ENCODE measurements around the gene ACTRT3.
"Not testable (repeated sequence)": the region's sequence is repeated elsewhere in the genome, so short reads cannot be mapped to it uniquely, and the experiment has no call there.

ACTRT3 gene

DNA sequence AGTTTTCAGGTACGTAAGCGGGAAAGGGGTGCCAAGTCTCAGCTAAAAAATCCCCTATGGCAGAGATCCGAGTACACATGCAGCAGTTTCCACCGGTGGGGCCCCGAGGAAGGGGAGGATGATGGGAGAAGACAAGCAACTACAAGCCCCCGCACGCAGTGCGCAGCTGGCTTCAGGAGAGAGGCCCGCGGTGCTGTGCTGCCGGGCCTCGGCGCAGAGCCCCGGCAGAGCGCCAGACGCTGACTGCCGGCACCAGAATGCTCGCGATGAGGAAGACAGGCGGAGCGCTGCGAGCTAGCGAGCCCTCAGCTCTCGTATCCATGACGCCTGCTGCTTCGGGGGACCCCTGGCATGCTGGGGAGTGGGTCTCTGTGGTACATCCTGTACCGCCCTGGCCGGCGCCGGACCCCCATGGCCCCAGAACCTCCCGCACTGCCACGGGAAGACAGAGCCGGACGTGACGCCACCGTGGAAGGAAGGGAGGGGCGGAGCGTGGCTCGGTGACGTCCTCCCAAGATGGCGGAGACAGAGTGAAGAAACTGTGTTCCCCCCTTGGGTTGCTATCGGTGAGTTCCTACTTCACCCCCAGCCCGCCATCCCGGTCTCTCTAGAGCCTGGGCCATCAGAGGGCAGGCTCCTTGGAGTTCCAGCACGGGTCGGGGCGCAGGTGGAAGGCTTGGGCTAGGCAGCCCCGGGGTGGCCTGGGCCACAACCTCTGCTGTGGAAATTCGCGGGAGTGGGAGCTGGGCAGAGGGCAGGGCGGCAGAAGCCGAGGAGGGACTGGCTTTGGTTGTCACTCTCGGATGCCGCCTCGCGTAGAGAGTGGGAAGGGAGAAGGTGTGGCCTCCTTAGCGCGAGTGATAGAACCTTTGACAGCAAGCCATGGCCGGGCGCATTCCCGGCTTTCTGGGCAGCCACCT, 3.8 kb upstream of the ACTRT3 start, which contains the start of gene MYNN:
MYNN (plus strand) TSS at position 500 of the 920 bp plus-strand sequence. CDS start 900 bp downstream, outside the sequence.
- DNase-seq (ENCODE audit: low read depth): peak; percentile 90

DNA sequence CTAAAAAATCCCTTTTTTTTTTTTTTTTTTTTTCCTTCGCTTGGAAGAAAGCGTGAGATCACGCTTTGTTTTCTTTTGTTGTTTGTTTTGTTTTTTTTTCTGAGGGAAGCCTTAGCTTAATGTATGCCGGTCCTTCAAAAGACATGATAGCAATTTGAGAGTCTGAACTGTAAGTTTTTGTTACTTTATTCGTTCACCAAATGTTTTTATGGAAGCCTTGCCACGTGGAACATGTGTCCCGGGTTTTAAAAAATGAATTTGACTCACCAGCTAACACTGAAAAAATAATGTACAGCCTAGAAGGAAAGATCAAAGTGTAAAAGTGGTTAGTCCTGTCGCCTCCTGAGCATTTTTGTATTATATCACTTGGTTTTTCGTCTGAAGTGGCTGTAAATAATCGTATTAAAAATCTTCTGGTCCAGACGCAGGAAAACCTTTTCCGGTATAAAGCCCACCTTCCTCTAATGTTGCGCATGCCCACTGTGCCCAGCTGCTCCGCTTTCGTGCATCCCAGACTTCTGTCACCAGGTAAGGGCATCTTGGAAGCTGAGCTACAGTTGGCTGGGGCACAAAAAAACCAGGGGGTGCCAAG, 3.0 kb upstream of the ACTRT3 start:
- DNase-seq (ENCODE audit: low read depth): peak; percentile 86

DNA sequence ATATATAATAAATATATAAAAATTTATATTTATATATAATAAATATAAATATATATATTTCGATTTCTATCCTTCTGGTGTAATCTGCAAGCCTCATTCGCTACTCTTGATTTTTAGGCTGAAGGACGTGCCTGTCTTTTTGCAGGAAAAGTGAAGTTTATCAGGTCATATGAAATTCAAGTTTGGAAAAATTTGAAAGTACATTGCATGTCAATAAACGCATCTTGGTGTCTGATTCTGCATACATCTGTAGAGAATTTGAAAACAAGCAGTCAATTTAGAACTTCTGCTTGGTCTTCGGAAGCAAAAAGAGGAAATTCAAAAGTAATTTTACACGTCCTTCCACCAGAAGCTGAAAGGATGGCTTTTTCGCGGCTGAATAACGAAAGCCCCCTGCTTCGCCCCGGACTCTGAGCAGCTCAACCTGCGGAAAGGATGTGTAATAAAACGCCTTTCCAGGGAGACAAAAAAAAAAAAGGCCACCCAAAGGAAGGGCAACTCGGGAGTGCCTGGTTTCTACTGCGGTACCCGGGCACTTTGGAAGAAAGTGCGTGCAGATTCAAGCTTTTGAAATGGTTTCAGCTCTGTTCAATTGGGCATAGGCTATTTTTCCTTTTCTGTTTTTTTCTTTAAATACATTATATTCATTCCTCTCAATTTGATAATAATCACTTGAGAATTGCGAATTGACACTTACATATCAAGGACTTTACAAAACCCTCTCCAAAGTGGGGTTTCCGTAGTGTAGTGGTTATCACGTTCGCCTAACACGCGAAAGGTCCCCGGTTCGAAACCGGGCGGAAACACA, 2.3 kb upstream of the ACTRT3 start:
- DNase-seq (ENCODE audit: low read depth): peak; percentile 80

DNA sequence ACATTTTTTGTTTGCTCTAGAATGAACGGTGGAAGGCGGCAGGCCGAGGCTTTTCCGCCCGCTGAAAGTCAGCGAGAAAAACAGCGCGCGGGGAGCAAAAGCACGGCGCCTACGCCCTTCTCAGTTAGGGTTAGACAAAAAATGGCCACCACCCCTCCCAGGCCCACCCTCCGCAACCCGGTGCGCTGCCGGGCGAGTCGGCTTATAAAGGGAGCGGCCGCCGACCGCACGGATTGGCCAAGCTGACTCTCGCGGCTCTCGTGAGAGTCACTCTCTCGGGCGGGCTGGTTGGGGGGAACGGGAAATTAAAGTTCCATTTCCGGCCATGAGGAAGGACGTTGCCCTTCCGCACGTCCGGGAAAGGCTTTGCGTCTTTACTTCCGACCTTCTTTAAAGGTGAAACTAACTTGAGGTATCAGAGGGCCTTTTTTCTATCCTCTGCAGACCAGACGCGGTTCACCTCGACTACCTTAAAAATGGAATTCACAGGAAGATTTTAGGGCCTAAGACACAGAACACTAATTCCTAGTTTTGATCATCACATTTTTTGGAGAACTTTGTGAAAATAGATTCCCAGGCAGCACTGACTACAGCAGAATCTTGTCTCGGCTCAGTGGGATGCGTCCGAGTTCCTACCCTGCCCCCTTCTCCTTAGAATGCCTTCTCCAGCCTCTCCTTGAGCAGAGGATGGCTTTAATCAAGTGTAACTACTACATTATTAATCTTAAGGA, 4.3 kb downstream of the ACTRT3 start, which contains the start of gene TERC:
TERC (minus strand) TSS at position 179 of the 731 bp plus-strand sequence.
- peak; percentile 91 for DNase-seq (ENCODE audit: low read depth)

DNA sequence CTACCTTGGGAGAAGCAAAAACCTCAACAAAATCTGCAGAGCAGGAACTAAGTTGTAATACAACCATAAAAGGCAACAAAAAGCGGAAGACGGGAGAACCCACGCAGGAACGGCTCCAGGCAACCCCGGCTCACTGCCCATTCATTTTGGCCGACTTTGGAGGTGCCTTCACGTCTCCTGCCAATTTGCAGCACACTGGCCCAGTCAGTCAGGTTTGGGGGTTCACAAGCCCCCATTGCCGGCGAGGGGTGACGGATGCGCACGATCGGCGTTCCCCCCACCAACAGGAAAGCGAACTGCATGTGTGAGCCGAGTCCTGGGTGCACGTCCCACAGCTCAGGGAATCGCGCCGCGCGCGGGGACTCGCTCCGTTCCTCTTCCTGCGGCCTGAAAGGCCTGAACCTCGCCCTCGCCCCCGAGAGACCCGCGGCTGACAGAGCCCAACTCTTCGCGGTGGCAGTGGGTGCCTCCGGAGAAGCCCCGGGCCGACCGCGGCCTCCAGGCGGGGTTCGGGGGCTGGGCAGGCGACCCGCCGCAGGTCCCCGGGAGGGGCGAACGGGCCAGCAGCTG, 5.0 kb downstream of the ACTRT3 start:
- DNase-seq (ENCODE audit: low read depth): peak; percentile 64

DNA sequence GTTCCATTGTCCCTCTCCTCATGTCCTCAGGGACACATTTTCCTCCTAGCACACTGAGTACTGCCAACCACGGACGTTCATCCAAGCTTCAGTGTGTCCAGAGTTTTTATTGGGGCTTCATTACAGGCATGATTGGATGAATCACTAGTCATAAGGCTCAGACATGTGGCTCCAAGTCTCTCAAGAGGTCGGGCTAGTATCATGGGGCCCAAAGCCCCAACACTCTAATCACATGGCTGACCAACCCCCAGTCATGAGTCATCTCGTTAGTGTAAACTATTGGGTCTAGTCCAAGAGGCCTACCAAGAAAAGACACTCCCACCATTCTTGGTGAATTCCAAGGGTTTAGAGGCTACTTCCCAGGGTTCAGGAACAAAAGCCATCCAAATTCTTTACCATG, 8.9 kb downstream of the ACTRT3 start:
- DNase-seq (ENCODE audit: low read depth): peak; percentile 70

DNA sequence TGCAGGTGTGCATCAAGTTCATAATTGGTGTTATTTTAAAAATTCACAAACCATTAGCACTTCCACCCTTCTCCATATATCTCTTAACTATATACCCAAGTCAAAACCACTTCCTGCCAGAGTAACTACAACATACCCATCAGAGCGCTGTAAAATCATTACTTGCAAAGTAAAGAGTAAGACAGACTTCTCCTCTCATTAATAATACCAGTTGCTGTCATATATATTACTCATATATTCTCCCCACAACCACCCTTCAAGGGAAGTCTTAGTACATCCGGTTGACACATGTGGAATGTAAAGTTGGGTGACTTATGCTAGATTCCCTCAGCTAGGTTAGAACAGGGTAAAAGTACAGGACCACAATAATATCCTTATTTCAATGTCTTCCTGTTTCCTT, 10.1 kb downstream of the ACTRT3 start:
- peak; percentile 74 for DNase-seq (ENCODE audit: low read depth)

DNA sequence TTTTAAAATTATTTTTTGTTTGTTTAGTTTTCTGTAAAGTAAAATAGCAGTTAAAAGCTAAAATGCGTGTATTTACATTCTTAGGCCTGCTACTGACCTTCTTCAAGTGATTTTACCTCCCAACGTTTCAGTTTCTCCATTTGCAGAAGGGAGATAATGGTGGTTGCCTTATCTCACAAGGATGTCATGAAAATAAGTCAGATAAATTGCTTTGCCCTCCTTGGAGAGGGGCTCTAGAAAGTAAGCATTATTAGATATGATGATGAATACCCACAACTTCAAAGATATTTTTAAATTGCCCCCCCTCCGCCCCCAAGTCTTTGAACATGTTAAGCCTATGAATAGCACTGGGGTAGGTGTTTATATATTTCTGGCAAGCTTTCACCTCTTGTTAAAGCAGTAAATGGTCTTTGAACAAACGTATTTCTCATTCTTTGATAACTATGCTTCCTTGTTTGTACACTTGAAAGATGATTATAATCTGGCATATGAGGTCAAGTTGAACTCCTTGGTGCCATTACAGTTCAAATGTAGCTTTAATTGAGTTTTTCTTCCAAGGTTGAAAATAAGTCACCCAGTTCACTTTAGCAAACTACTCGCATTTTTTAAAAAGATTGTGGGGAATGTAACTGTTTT, 10.9 kb downstream of the ACTRT3 start:
- DNase-seq (ENCODE audit: low read depth): no peak

DNA sequence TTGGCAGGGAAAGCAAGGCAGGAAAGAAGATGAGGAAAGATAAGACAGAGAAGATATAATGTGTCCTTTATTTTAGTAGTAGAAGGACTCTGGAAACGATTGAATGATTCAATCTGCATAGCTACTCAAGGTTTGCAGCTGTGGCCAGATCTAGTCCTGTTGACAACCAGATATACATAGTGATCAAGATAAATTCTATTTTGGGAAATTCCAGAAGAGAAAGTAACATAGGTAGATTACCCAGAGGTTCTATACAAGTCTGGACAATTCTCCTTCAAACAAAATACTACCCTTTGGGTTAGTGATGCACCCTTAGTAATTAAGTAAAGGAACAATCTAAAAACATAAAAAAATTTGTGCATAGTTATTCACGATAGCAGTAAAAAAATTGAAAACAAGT, 13.9 kb downstream of the ACTRT3 start:
- no peak for DNase-seq (ENCODE audit: low read depth)

DNA sequence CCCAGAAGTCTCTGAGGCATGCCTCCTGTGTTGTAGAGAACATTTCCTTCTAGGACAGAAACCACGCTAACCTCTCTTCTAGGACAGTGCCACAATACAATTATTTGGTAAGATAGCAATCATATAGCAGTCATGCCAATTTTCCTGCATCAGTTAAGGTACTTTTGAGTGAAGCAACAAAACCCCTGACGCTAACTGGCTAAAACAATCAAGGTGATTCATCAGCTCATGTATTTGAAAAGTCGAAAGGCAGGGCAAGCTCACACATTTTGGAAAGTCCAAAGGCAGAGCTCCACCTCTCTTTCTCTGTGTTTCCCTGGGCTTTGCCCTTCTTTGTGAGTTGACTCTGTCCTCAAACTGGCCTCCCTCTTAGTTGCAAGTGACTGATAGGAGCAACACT, 14.7 kb downstream of the ACTRT3 start:
- no peak for DNase-seq (ENCODE audit: low read depth)

DNA sequence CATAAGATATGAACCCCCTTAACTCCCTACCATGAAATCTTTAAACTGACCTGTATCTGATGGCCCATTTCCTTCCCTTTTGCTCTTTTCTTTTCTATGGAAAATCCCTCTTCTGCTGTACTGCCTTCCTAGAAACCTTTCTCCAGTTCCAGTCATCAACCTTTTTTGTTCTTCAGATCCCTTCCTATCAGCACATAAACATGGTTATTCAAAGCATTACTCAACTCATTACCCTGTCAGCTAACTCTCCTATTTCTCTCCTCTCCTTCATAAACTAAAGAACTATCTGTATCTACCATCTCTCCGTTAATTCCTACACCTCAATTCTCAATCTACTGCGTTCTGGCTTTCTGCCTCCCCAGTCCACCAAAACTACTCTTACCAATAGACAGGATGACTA, 17.5 kb downstream of the ACTRT3 start:
- no peak for DNase-seq (ENCODE audit: low read depth)

DNA sequence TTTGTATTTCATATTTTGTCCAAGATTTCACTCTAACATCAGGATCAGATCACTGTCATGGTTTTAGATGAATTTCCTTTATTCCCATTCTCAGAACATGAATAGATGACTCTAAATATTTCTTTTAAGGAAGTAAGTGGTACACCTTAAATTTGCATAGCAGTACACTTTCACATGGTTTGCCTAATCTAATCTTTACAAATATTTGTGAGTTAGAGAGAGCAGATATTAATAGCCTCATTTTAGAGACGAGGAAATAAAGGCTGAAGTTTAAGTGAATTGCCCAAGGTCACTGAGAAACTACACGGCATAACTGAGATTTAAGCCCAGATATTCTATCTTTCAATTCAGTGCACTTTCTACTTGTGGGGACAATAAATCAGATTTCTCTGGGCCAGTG, 18.7 kb downstream of the ACTRT3 start:
- no peak for DNase-seq (ENCODE audit: low read depth)

DNA sequence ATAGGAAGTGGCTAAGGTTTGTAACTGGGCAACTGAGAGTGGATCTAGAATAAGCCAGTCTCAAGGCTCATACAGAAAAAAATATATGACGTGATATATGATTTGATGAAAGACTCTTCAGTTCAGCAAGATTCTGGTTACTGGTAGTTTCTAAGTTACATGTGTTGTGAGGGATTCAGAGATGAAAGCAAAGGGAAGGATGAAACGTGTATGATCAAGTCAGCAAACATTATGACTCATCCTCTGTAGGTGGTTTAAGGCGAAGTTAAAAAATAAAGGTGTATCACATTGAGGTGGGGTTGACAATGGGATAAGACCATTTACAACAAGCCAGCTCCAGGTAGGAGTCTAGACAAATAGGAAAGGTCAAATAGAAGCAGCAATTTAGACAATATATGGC, 20.7 kb downstream of the ACTRT3 start:
- no peak for DNase-seq (ENCODE audit: low read depth)

DNA sequence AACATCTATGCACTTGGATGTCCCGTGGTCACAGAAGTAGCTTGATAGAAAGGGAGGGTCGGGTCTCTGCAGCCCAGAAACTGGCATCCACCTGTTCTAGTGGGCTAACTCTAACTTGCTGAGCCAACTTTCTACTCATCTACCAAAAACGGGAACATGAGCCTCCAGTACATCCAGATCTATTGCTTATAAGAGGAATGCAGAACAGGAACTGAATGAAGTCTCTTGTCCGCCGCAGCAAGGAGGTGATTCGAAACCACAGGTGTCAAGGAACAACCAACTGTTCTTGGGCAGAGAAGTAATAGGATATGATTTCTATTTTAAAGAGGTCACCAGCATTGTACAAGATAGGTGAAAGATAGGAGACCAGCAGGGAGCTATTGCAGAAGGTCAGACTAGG, 22.4 kb downstream of the ACTRT3 start:
- DNase-seq (ENCODE audit: low read depth): no peak

DNA sequence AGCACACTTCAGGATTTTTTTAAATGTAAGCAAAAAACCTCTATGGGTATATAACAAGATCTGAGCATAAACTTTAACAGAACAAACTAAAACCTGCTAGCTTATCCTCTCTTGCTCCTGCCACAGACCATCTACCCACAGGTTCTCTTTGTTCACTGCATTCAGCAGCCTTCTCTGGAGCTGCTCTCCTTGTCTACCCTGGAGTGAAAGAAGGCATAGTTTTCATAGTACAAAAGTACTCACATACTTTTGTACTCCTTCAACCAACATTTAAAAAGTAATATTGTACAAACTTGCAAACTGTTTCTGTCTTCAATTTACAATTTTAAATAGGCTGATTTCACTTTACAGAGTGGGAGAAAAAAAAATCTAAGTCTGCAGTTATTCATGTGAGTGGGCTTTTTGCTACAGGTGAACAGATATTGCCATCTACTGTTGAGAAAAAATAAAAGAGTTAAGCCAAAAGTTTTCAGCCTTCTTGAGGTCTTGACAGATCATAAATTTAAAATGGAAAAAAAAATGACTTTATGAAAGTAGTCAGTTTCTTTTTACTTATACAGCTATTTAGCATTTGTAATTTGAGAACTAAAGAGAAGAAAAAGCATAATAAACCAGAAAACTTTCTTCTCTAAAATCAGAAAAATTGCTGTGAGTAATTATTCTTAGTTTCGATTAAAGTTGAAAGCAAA, 24.9 kb downstream of the ACTRT3 start:
- DNase-seq (ENCODE audit: low read depth): peak; percentile 6

DNA sequence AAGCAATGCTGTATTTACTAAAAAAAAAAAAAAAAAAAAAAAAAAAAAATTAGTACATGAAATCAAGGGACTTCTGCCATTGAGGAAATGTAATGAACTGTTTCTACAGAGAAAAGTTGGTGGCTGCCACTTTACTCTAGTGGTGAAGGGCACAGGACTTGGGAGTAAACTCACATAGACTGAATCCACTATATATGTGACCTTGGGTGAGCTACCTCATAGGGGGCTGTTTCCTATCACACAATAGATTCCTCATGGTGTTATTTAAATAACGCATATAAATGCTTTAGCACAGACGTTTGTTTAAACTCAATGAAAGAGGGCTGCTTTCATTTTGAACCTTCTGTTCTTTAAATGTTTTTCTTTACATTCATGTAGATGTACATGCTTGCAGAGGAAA, 30.3 kb downstream of the ACTRT3 start:
- no peak for DNase-seq (ENCODE audit: low read depth)

DNA sequence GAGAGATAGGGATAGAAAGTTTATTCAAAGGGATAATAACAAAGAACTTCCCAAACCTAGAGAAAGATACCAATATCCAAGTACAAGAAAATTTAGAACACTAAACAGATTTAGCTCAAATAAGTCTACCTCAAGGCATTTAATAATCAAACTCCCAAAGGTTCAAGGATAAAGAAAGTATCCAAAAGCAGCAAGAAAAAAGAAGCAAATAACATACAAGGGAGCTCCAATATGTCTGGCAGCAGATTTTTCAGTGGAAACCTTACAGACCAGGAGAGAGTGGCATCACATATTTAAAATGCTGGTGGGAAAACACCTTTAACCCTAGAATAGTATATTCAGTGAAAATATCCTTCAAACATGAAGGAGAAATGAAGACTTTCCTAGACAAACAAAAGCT, 37.5 kb downstream of the ACTRT3 start:
- DNase-seq (ENCODE audit: low read depth): not testable (repeated sequence)

DNA sequence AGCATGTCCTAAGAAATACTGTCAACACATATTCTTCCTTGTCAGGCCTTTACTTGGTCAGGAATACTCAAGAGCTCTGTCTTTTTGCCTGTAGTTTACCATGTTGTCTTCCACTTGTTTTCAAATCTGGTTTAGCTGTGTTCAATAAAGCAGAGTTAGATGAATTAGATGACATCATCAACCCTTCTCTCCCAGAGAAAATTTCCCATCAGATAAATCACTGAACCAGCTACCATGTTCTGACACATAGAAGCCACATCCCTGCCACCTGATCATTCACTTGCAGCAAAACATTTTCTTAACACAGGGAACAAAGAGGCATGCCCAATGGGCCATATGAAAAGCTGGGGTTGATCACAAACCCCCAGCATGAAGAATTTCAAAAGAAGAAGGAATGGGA, 46.6 kb downstream of the ACTRT3 start:
- no peak for DNase-seq (ENCODE audit: low read depth)

DNA sequence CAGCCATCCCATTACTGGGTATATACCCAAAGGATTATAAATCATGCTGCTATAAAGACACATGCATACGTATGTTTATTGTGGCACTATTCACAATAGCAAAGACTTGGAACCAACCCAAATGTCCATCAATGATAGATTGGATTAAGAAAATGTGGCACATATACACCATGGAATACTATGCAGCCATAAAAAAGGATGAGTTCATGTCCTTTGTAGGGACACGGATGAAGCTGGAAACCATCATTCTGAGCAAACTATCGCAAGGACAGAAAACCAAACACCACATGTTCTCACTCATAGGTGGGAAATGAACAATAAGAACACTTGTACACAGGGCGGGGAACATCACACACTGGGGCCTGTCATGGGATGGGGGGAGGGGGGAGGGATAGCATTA, 50.9 kb downstream of the ACTRT3 start:
- not testable (repeated sequence) for DNase-seq (ENCODE audit: low read depth)
